ENCODE measurements around the gene HDAC9. TPM values are rescaled to one million over a fixed set of nuclear protein-coding genes. Genes with fewer than 3 reads are reported as not detected.
A peak's percentile ranks its signal among the peaks of the same experiment; 100 is the strongest.

Gene HDAC9
- polyA plus RNA-seq, 3 donors from 2014 or later, result 10.1 to 28.7 (median 18.1) TPM

DNA sequence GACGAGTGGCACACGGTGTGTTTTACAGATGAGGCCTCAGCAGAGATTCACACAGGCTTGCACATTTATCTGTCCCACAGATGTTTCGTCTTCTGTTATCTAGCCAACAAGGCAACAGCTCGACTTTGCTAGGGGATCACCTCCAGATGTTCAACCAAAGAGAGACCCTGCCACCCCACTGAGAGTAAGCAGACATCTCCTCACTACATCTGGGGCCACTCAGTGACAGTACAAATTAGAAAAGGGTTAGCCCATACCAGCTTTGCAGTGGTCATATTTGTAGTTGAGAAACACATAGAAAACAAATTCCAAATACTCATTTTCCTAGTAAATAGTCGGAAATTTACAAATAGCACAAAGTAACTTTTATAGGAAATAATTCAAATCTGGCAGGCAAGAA is 164.2 kb downstream of the HDAC9 start:
- Mint-ChIP-seq H3K36me3 (peaks cover 0 to 18% (median 15%) of the 10 kb centered on the region in 3 donors), H3K27me3 (ENCODE audit: low read depth in 3 of 3) (peaks cover 0 to 3% (median 0%) of the 10 kb centered on the region in 3 donors), H3K9me3 (no peaks in the 10 kb centered on the region), H3K27ac (no peak overlapping the region), H3K4me1 (no peaks in the 10 kb centered on the region), H3K4me3 (no peak overlapping the region)
- no peak for DNase-seq

DNA sequence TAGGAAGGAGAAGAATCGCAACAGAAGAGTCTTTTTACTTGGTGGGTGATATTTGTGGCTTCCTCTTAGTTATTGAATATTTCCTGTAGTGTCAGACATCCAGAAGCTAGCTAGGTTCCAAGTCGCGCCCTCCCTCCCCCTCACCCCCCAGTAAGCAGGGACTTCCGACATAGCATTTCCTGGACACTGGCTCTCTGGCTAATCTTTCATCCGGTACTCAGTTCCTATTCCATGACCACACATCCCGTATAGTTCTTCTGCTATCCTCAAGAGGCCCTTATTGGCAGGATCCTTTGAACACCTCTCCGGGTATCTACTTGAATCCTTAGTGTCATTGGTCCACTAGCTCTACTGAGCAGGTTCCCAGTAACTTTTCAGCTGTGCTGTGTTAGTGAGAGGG is 167.8 kb downstream of the HDAC9 start:
- Mint-ChIP-seq H3K27ac (no peak overlapping the region), H3K27me3 (ENCODE audit: low read depth in 3 of 3) (no peaks in the 10 kb centered on the region), H3K4me3 (no peak overlapping the region), H3K9me3 (no peaks in the 10 kb centered on the region), H3K4me1 (peaks cover 2 to 6% of the 10 kb centered on the region in 2 donors), H3K36me3 (peaks cover 0 to 3% (median 0%) of the 10 kb centered on the region in 3 donors)
- DNase-seq, result no peak

DNA sequence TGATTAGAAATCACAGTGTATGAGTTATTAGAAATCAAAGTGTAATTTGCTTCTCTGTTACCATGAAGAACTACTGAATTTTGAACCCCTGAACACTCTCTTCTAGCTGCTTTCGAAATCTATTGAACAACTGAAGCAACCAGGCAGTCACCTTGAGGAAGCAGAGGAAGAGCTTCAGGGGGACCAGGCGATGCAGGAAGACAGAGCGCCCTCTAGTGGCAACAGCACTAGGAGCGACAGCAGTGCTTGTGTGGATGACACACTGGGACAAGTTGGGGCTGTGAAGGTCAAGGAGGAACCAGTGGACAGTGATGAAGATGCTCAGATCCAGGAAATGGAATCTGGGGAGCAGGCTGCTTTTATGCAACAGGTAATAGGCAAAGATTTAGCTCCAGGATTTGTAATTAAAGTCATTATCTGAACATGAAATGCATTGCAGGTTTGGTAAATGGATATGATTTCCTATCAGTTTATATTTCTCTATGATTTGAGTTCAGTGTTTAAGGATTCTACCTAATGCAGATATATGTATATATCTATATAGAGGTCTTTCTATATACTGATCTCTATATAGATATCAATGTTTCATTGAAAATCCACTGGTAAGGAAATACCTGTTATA is 170.7 kb downstream of the HDAC9 start:
- H3K4me1 Mint-ChIP-seq, result peaks cover 2 to 6% of the 10 kb centered on the region in 2 donors
- H3K36me3 Mint-ChIP-seq, result peaks cover 0 to 5% (median 0%) of the 10 kb centered on the region in 3 donors
- DNase-seq, result peak; percentile 45 to 55 (median 53)
- H3K4me3 Mint-ChIP-seq, result no peak overlapping the region
- H3K9me3 Mint-ChIP-seq, result no peaks in the 10 kb centered on the region
- peak overlapping the region in 1 of 6 donors; percentile 20 for H3K27ac Mint-ChIP-seq
- no peaks in the 10 kb centered on the region for H3K27me3 Mint-ChIP-seq (ENCODE audit: low read depth in 3 of 3)

DNA sequence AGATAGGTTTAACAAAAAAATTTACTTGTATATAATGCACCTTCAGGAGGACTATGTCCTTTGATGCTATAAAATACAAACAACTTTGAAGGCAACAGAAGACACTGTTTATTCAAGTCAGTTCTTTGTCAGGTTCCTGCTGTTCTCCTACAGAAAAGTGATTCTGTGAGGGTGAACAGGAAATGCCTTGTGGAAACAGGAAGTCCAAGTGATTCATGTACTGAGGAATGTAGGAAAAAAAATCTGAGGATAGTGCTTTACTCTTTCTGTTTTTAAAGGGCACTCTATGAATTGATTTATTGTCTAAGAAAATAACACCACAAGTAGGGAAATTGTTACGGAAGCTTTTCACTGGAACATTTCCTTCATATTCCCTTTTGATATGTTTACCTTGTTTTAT is 171.9 kb downstream of the HDAC9 start:
- Mint-ChIP-seq H3K27me3 (ENCODE audit: low read depth in 3 of 3) (no peaks in the 10 kb centered on the region), H3K4me3 (no peak overlapping the region), H3K4me1 (peaks cover 2 to 6% of the 10 kb centered on the region in 2 donors), H3K36me3 (peaks cover 0 to 5% (median 0%) of the 10 kb centered on the region in 3 donors), H3K27ac (no peak overlapping the region), H3K9me3 (no peaks in the 10 kb centered on the region)
- no peak for DNase-seq

DNA sequence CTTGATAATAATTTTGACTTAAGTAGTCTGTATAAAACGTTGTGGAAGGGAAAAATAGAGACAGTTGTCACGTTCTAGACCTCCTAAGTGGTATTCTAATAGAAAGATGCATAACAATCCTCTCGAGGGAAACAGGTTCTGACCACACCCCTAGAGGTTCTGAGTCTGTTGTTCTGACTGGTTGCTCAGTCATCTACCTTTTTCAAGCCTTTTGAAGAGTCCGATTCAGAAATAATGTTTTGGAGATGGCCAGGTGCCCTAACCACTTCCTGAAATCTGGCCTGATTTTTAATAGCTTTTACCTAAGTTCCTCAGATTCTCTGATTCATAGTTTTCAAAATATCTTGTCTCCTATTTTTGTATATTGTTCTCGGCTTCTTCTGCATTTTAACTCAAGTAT is 175.6 kb downstream of the HDAC9 start:
- Mint-ChIP-seq H3K4me3 (no peak overlapping the region), H3K27ac (no peak overlapping the region), H3K27me3 (ENCODE audit: low read depth in 3 of 3) (no peaks in the 10 kb centered on the region), H3K9me3 (no peaks in the 10 kb centered on the region), H3K36me3 (peaks cover 0 to 4% (median 0%) of the 10 kb centered on the region in 3 donors), H3K4me1 (peaks cover 0 to 2% of the 10 kb centered on the region in 2 donors)
- DNase-seq, result no peak

DNA sequence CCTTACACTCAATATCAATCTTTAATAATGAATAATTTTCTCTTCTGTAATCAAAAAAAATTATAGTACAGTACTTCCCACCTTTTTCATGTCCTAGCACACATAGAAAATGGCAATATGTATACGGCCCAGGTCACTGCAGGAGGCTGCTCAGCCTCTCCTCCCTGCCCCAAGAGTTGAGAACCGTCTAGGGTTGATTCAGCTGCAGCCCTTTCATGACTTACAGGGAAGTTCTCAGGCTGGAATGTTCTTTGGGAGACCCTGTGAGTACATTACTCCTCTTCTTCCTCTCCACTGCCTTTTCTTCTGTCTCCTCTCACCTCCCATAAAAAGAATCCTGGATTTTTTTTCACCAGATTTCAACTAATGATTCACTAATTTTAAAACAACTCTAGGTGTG is 180.0 kb downstream of the HDAC9 start:
- no peak for DNase-seq
- Mint-ChIP-seq H3K27me3 (ENCODE audit: low read depth in 3 of 3) (no peaks in the 10 kb centered on the region), H3K4me3 (no peak overlapping the region), H3K27ac (no peak overlapping the region), H3K36me3 (no peaks in the 10 kb centered on the region), H3K4me1 (no peaks in the 10 kb centered on the region), H3K9me3 (peaks cover 0 to 3% (median 0%) of the 10 kb centered on the region in 6 donors)

DNA sequence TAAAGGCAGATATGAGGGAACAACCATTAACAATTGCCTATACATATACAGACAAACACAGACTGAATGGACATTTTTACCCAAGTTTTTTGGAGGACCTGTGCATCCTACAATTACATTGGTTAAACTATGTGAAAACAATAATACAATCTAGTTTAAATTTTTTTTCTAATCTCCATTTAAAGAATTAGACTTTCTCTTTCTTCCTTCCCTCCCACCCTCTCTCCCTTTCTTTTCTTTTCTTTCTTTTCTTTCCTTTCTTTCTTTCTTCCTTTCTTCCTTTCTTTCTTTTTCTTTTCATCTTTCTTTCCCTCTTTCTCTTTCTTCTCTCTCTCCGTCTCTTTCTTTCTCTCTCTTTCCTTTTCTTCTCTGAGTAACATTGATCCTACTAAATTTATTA is 183.7 kb downstream of the HDAC9 start:
- no peak for DNase-seq
- peaks cover 0 to 4% (median 0%) of the 10 kb centered on the region in 3 donors for H3K36me3 Mint-ChIP-seq
- no peak overlapping the region for H3K4me3 Mint-ChIP-seq
- no peak overlapping the region for H3K27ac Mint-ChIP-seq
- H3K4me1 Mint-ChIP-seq, result no peaks in the 10 kb centered on the region
- H3K9me3 Mint-ChIP-seq, result peaks cover 0 to 3% (median 0%) of the 10 kb centered on the region in 6 donors
- H3K27me3 Mint-ChIP-seq (ENCODE audit: low read depth in 3 of 3), result no peaks in the 10 kb centered on the region

DNA sequence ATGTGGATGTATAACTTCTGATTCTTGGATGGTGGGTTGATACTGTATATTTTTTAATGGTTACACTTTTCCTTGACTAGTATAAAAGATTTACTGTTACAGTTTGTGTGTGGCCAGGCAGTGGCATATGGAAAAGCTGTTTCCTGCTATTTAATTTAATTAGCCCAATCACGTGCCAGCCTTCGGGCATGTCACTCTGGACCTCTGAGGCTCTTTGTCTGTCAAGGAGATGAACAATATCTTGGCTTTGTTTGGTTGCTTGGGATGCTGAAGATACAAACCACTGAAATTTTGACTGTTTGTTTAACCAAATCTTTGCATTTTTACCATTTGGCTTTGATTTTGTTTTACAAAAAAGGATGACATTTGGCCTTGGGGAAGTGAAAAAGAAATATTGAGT is 185.0 kb downstream of the HDAC9 start:
- H3K27ac Mint-ChIP-seq, result no peak overlapping the region
- no peak for DNase-seq
- peaks cover 0 to 7% (median 0%) of the 10 kb centered on the region in 3 donors for H3K36me3 Mint-ChIP-seq
- H3K4me1 Mint-ChIP-seq, result peaks cover 5 to 9% of the 10 kb centered on the region in 2 donors
- H3K4me3 Mint-ChIP-seq, result no peak overlapping the region
- H3K27me3 Mint-ChIP-seq (ENCODE audit: low read depth in 3 of 3), result no peaks in the 10 kb centered on the region
- H3K9me3 Mint-ChIP-seq, result peaks cover 0 to 3% (median 0%) of the 10 kb centered on the region in 6 donors

DNA sequence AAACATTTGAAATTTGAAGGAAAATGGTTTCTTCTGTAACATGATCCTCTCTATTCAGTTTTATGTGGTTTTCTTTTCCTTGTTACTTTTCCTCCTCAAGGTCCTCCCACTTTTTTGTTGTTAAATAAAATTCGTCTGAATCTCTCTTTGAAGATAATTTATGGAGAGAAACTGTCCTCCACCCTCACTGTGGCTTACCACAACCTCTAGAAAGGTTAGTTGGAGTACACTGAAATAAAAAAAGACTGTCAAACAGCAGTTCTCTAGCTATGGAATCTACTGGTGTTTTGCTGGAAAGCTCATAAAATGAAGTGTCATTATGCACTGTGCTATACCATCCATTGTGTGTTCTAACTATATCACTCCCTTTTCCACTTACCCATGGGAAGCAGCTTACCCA is 189.4 kb downstream of the HDAC9 start:
- H3K36me3 Mint-ChIP-seq, result peaks cover 0 to 7% (median 0%) of the 10 kb centered on the region in 3 donors
- H3K27ac Mint-ChIP-seq, result no peak overlapping the region
- H3K27me3 Mint-ChIP-seq (ENCODE audit: low read depth in 3 of 3), result no peaks in the 10 kb centered on the region
- H3K4me1 Mint-ChIP-seq, result peaks cover 5 to 9% of the 10 kb centered on the region in 2 donors
- no peak overlapping the region for H3K4me3 Mint-ChIP-seq
- DNase-seq, result no peak
- no peaks in the 10 kb centered on the region for H3K9me3 Mint-ChIP-seq

DNA sequence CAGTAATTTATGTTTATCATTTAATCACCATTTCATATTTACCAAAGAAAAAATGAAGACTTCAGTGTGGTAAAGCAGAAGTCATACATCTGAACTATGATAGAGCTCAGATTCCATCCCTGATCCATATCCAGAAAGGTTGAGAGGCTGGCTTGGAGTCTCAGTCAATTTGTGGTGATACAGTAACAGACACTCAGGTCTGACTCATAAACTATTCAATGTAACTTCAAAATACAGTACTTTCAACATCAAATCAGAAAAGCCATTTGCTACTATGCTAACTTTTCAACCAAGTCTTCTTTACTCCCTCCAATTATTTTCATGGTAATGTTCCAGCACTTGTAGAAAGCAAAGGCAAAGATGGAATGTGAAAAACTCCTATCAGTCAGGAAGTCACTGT is 190.4 kb downstream of the HDAC9 start:
- H3K36me3 Mint-ChIP-seq, result peaks cover 0 to 7% (median 0%) of the 10 kb centered on the region in 3 donors
- no peak for DNase-seq
- peaks cover 5 to 9% of the 10 kb centered on the region in 2 donors for H3K4me1 Mint-ChIP-seq
- H3K9me3 Mint-ChIP-seq, result no peaks in the 10 kb centered on the region
- no peak overlapping the region for H3K4me3 Mint-ChIP-seq
- H3K27ac Mint-ChIP-seq, result no peak overlapping the region
- no peaks in the 10 kb centered on the region for H3K27me3 Mint-ChIP-seq (ENCODE audit: low read depth in 3 of 3)

DNA sequence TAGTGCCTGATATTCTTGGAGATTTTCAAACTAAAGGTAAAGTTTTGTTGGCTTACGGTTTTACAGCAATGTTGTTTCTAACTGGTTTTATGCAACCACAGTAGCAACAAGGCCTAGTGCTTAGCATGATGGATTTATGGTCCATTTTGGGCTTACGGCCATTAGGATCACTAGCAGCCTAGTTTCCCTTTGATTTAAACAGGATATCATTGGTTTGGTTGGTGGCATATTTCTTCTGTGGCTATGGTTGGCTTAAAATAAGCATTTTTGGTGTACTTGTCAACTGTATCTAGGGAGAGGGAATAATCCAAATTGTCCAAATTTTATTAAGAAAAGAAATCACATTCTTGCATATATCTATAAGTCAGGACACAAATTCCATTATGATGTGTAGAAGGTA is 194.0 kb downstream of the HDAC9 start:
- DNase-seq, result no peak
- H3K4me1 Mint-ChIP-seq, result peaks cover 5 to 9% of the 10 kb centered on the region in 2 donors
- no peak overlapping the region for H3K4me3 Mint-ChIP-seq
- H3K27me3 Mint-ChIP-seq (ENCODE audit: low read depth in 3 of 3), result no peaks in the 10 kb centered on the region
- H3K9me3 Mint-ChIP-seq, result no peaks in the 10 kb centered on the region
- H3K27ac Mint-ChIP-seq, result no peak overlapping the region
- peaks cover 0 to 4% (median 0%) of the 10 kb centered on the region in 3 donors for H3K36me3 Mint-ChIP-seq

DNA sequence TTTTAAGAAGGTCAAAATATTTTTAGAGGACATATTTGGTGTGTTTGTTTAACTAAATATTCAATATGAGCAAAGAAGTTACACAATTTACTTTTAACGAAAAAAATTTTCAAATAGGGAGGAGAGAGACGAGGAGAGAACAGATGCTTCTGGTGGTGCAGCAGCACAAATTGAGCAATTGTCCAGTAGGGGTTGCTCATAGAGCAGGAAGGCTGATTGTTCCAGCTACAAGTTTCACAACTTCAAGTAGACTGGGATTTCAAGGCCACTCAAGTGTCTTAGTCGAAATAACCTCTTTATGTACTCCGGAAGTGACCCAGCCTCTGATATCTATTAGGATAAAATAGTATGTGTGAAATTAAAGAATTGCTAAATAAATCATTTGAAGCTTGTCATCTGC is 197.9 kb downstream of the HDAC9 start:
- no peak overlapping the region for H3K4me3 Mint-ChIP-seq
- no peaks in the 10 kb centered on the region for H3K4me1 Mint-ChIP-seq
- H3K27me3 Mint-ChIP-seq (ENCODE audit: low read depth in 3 of 3), result peaks cover 0 to 2% (median 0%) of the 10 kb centered on the region in 3 donors
- peaks cover 0 to 3% (median 0%) of the 10 kb centered on the region in 6 donors for H3K9me3 Mint-ChIP-seq
- H3K36me3 Mint-ChIP-seq, result peaks cover 0 to 4% (median 0%) of the 10 kb centered on the region in 3 donors
- no peak overlapping the region for H3K27ac Mint-ChIP-seq
- no peak for DNase-seq

DNA sequence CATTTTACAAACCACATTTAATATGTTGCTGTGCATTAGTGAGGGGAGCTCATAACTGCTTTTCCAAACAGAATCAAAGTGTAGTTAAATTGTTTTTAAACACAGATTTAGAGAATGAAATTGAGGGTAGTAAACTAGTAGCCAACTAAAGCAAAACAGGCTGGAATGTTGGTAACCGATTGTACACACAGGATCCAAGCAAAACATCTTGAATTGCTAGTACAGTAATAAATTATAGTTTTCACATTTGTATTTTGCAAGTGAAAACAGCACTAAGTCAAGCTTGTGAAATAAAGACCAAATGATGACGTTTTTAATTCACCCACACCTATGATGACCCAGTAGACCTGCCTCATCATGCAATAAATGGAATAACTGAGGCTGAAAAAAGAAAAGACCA is 198.3 kb downstream of the HDAC9 start:
- no peak overlapping the region for H3K4me3 Mint-ChIP-seq
- H3K4me1 Mint-ChIP-seq, result no peaks in the 10 kb centered on the region
- no peak for DNase-seq
- H3K27ac Mint-ChIP-seq, result no peak overlapping the region
- H3K9me3 Mint-ChIP-seq, result peaks cover 0 to 3% (median 0%) of the 10 kb centered on the region in 6 donors
- peaks cover 0 to 2% (median 0%) of the 10 kb centered on the region in 3 donors for H3K27me3 Mint-ChIP-seq (ENCODE audit: low read depth in 3 of 3)
- H3K36me3 Mint-ChIP-seq, result peaks cover 0 to 4% (median 0%) of the 10 kb centered on the region in 3 donors

DNA sequence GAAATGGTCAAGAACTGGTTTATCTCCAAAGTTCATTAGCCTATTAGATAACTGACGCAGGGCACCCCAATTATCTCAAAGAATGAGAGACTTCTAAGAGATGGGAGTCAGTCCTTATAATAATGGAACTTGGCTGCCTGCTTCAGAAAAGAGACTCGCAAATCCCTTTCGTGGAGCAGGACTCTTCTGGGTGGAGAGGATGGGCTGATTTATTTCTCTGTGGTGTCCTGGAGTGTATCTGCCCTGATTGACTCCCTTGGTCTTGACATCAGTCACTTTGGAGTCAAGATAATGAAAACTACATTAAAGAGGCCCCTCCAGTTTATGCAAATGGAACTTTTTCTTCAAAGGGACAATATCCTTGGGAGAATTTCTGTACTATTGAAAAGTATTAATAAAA is 198.9 kb downstream of the HDAC9 start:
- peaks cover 0 to 2% (median 0%) of the 10 kb centered on the region in 3 donors for H3K27me3 Mint-ChIP-seq (ENCODE audit: low read depth in 3 of 3)
- H3K27ac Mint-ChIP-seq, result no peak overlapping the region
- peaks cover 0 to 3% (median 0%) of the 10 kb centered on the region in 6 donors for H3K9me3 Mint-ChIP-seq
- no peak for DNase-seq
- H3K4me1 Mint-ChIP-seq, result no peaks in the 10 kb centered on the region
- no peak overlapping the region for H3K4me3 Mint-ChIP-seq
- peaks cover 0 to 4% (median 0%) of the 10 kb centered on the region in 3 donors for H3K36me3 Mint-ChIP-seq

DNA sequence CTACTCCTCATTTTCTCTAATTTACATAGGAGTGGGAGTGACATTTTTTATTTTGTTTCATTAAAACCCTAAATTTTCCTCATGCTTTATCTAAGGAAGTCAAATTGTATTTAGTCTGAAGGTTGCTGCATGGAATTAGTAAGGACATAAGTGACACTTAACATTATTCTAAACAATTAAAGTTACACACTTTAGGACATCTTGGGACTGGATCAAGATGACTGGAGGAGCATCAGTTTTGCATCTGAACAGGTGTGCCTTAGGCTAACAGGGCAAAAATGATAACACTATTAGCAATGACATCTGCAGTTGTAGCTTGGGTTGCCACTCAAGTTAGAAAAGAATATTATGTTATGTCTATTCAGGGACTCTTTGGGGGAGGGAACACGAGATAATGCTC is 199.4 kb downstream of the HDAC9 start:
- Mint-ChIP-seq H3K27ac (no peak overlapping the region), H3K36me3 (peaks cover 0 to 4% (median 0%) of the 10 kb centered on the region in 3 donors), H3K4me1 (no peaks in the 10 kb centered on the region), H3K27me3 (ENCODE audit: low read depth in 3 of 3) (peaks cover 0 to 2% (median 0%) of the 10 kb centered on the region in 3 donors), H3K4me3 (no peak overlapping the region), H3K9me3 (peaks cover 0 to 3% (median 0%) of the 10 kb centered on the region in 6 donors)
- DNase-seq, result no peak

All from immature natural killer cell (primary cell).